OCI-LY3 (cell line): ENCODE data around the gene MTUS2.

ENCODE experiments used
- H2AFZ ChIP-seq: fragments of 200-600, 300-600 bp; shearing (Covaris generic); 2 replicates; pipeline ENCODE4 v1.6.0; 2014; ENCODE audit warnings: antibody characterized with exemption, low read depth, low read length
- H3K27ac ChIP-seq: fragments of 200-600, 300-600 bp; sonication (generic); 2 replicates; pipeline ENCODE4 v1.5.1; 2014; ENCODE audit warnings: mild to moderate bottlenecking, low read length, moderate library complexity, mixed read lengths
- H3K27me3 ChIP-seq: fragments of 200-600, 300-600 bp; sonication (generic); 2 replicates; pipeline ENCODE4 v1.6.1; 2014; ENCODE audit warnings: low read depth, low read length, mixed read lengths
- H3K36me3 ChIP-seq: fragments of 200-600, 300-600 bp; sonication (generic); replicated peaks from 2 replicates; pipeline ENCODE3; 2014; ENCODE audit warnings: low read depth, low read length, mixed read lengths
- H3K4me1 ChIP-seq: fragments of 300-600, 200-600 bp; sonication (generic); 2 replicates; pipeline ENCODE4 v1.6.1; 2014; ENCODE audit warnings: low read length, mixed read lengths
- H3K4me2 ChIP-seq: fragments of 200-600, 300-600 bp; sonication (generic); 2 replicates; pipeline ENCODE4 v1.6.1; 2014; ENCODE audit warnings: low read length, mixed read lengths
- H3K4me3 ChIP-seq: fragments of 300-600, 200-600 bp; sonication (generic); 2 replicates; pipeline ENCODE4 v1.5.1; 2014; ENCODE audit warnings: antibody characterized with exemption, mild to moderate bottlenecking, low read length, moderate library complexity
- H3K79me2 ChIP-seq: fragments of 300-600, 200-600 bp; shearing (Covaris generic); 2 replicates; pipeline ENCODE4 v1.6.1; 2014; ENCODE audit warnings: mild to moderate bottlenecking, low read length, mixed read lengths
- H3K9ac ChIP-seq: fragments of 300-600, 200-600 bp; shearing (Covaris generic); 2 replicates; pipeline ENCODE4 v1.6.0; 2014; ENCODE audit warnings: mild to moderate bottlenecking, low read length, moderate library complexity
- H3K9me3 ChIP-seq: fragments of 200-600, 300-600 bp; shearing (Covaris generic); 2 replicates; pipeline ENCODE4 v1.6.1; 2014; ENCODE audit warnings: low read length, mixed read lengths; ENCODE audit not compliant: insufficient read depth
- H4K20me1 ChIP-seq: fragments of 200-600, 300-600 bp; sonication (generic); 2 replicates; pipeline ENCODE4 v1.6.1; 2016; ENCODE audit warnings: low read length, mixed read lengths; ENCODE audit not compliant: insufficient read depth
- CTCF ChIP-seq: fragments of 200-600, 300-600 bp; sonication (generic); IDR thresholded peaks from 2 replicates; pipeline ENCODE4 v1.5.1; 2014; ENCODE audit warnings: antibody characterized with exemption, low read length, low read depth
- EZH2phosphoT487 ChIP-seq: fragments of 200-600 bp; shearing (Covaris generic); IDR thresholded peaks from 2 replicates; pipeline ENCODE4 v1.6.1; 2018; ENCODE audit warnings: antibody characterized with exemption, mixed run types, low read depth

Gene MTUS2

DNA sequence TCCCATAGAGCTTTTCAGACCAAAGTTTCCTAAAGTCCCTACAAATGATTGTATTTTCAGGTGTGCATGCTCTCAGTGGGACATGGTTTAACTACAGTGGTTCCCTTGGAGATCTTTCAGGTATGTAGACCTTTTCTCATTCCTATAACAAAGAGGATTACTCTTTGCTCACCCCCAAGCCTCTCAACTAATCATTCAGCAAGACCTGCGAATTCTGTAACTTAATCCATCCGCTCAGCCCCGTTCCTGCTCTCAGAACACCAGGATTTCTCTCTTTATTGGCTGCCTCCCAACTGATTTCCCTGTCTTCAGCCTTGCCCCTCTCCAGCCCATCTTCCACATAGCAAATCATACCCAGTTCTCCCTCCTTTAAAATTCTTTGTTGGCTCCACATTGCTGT is 253.6 kb downstream of the MTUS2 start:
- H3K4me2 ChIP-seq = no peak overlapping the region

DNA sequence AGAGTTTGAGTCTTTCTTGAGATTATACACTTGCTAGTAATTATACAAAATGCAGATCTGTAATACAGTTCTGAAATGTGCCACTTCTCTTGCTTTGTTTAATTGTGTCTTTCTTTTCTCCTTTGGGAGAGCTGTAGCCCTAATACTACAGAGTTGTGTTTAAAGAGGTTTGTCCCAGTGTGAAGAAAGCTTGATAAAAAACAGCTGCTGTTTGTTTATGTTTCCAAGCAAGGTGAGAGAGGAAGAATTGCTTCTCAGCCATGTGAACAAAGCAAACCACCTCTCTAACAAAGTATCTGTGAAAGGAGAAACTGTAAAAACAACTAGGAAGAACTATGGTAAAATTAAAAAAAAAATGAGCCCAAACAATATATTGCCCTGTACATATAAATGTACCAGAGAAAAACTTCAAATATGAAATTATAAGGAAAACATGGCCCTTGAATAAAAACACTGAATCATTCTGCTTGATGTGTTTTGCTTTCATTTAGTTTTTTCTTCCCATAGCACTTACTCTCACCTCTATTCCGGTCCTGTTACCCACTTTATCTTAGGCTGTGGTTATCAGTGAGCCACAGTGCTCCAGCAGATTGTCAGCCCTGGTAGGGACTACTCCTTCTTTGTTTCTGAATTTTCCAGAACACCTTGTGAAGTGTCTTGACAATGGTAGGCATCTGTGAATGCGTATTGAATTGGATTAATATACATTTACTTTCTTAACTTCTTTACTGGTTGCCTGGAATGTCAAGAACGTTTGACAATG is 257.1 kb downstream of the MTUS2 start:
- no peaks in the 10 kb centered on the region for H3K79me2 ChIP-seq
- H3K36me3 ChIP-seq = no peaks in the 10 kb centered on the region
- no peaks in the 10 kb centered on the region for H3K27me3 ChIP-seq
- H4K20me1 ChIP-seq = no peaks in the 10 kb centered on the region
- TF ChIP-seq CTCF (no peak), EZH2phosphoT487 (no peak)
- no peak overlapping the region for H2AFZ ChIP-seq
- peaks cover 9% of the 10 kb centered on the region for H3K4me1 ChIP-seq
- H3K9me3 ChIP-seq = no peaks in the 10 kb centered on the region
- H3K9ac ChIP-seq = no peak overlapping the region
- no peak overlapping the region for H3K27ac ChIP-seq
- no peak overlapping the region for H3K4me2 ChIP-seq
- H3K4me3 ChIP-seq = no peak overlapping the region

More for the DNA sequence above, 253.6 kb downstream of the MTUS2 start:
- Histone ChIP-seq H3K27ac (no peak overlapping the region), H3K27me3 (0 out of 2 replicates have a peak, but pooled peaks cover 5% of the 10 kb centered on the region), H3K9me3 (no peaks in the 10 kb centered on the region), H3K79me2 (no peaks in the 10 kb centered on the region), H3K4me3 (no peak overlapping the region), H2AFZ (no peak overlapping the region), H4K20me1 (no peaks in the 10 kb centered on the region), H3K9ac (no peak overlapping the region), H3K36me3 (no peaks in the 10 kb centered on the region), H3K4me1 (no peaks in the 10 kb centered on the region)
- TF ChIP-seq EZH2phosphoT487 (no peak), CTCF (no peak)

DNA sequence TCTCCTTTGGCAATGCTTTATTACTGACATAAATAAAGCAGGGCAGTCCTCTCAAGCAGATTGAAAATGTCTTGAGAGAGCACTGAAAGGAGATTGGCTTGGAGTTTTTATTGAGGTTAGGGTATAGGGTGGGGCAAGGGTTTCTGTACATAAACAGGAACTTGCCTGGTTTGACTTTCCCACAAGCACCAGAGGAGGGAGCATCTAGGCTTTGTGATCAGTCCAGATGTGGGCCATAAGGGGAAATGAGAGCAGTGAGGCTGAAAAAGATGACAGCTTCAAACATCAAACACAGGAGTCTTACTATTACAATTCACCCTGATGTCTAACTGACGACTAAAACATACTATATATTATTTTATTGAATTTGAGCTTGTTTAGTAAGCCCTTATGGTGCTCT is 260.9 kb downstream of the MTUS2 start:
- Histone ChIP-seq H3K27ac (no peak overlapping the region), H3K4me2 (peak overlapping the region; percentile 8; the same call in 1 of the 2 replicates), H3K4me1 (peaks cover 9% of the 10 kb centered on the region), H2AFZ (0 out of 2 replicates have a peak overlapping the region, but pooled peaks have one; percentile 55), H3K4me3 (no peak overlapping the region), H3K9ac (no peak overlapping the region), H3K9me3 (no peaks in the 10 kb centered on the region), H3K79me2 (no peaks in the 10 kb centered on the region), H4K20me1 (no peaks in the 10 kb centered on the region), H3K27me3 (no peaks in the 10 kb centered on the region), H3K36me3 (no peaks in the 10 kb centered on the region)
- TF ChIP-seq EZH2phosphoT487 = no peak
- peak; percentile 89 for TF ChIP-seq CTCF

GRCh38 chr13:29081697-29082440 is 261.7 kb downstream of the MTUS2 start:
- Histone ChIP-seq H2AFZ (no peak overlapping the region), H3K4me2 (no peak overlapping the region), H3K79me2 (no peaks in the 10 kb centered on the region)

More at GRCh38 chr13:29081697-29082440, 261.7 kb downstream of the MTUS2 start:
- no peaks in the 10 kb centered on the region for H3K27me3 ChIP-seq
- no peaks in the 10 kb centered on the region for H3K9me3 ChIP-seq
- H3K4me1 ChIP-seq = peaks cover 9% of the 10 kb centered on the region
- TF ChIP-seq CTCF (no peak), EZH2phosphoT487 (no peak)
- no peak overlapping the region for H3K9ac ChIP-seq
- H3K36me3 ChIP-seq = no peaks in the 10 kb centered on the region
- no peak overlapping the region for H3K4me3 ChIP-seq
- H4K20me1 ChIP-seq = no peaks in the 10 kb centered on the region
- H3K27ac ChIP-seq = no peak overlapping the region
